ENCODE measurements around the gene AK4. TPM values are rescaled to one million over a fixed set of nuclear protein-coding genes. Genes with fewer than 3 reads are reported as not detected.

Gene AK4
- total and polyA plus RNA-seq, 4 donors: 5.2 to 73.7 (median 38.3) TPM

GRCh38 chr1:65148548-65149350 is 746 bp downstream of the AK4 start:
- 0% methylated on average over 49 to 73 of the region's 73 CpGs for WGBS, 2 donors

DNA sequence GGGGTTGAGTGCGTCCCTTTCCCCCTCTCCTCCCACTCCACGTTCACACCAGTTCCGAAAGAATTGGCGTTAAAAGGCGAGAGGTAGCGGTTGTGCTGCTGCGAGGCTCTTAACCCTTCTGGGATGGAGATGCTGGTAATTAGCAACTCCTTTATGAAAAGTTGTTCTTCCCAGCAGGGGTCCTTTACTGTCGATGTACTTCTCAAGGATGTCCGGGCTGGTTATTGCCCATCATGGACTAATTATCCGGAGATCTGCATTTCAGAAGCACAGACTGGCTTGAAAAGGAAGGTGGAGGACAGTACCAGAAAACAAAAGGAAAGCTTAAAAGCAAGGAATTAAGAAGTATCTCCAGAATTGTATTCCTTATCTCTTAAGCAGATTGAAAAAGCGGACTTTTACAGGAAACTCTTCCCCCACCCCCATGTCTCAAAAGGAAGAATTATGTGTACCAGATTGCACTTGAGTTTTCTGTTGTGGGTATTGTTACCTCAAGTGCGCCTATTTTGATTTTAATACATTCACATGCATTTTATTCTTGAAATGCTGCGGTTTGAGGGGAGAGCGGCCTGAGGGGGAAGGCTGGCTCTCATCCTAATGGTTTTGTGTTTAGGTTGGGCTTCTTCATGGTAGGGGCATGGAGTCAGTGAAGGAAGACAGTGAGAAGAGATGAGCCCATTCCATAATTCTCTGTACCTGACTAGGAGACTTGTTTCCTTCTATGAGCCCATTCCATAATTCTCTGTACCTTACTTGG is 1.5 kb downstream of the AK4 start:
- Histone ChIP-seq H3K27me3 (ENCODE audit: control insufficient read depth in 1 of 2, insufficient read depth in 2 of 2, low read length in 1 of 2) (no peaks in the 10 kb centered on the region), H3K9me3 (ENCODE audit: control insufficient read depth, low read length) (no peaks in the 10 kb centered on the region), H3K4me3 (ENCODE audit: low read length in 2 of 2) (peak overlapping the region; percentile 58 to 65), H3K4me1 (ENCODE audit: control insufficient read depth in 1 of 2, insufficient read depth in 2 of 2, low read length in 2 of 2) (no peaks in the 10 kb centered on the region), H3K36me3 (ENCODE audit: control insufficient read depth in 1 of 2, insufficient read depth in 2 of 2, low read length in 1 of 2) (no peaks in the 10 kb centered on the region), H3K27ac (ENCODE audit: low read depth in 1 of 2, low read length in 2 of 2) (peak overlapping the region; percentile 15 to 54)
- 33 to 34% methylated on average over 14 of the region's 14 CpGs for WGBS, 2 donors
- DNase-seq (no peak), ATAC-seq (ENCODE audit: low FRiP score) (peak; percentile 2)
- intact Hi-C loops (cut with DNase I): loop anchor here (5.0 kb wide), 1 partner anchor 58 kb away; no protein-coding TSS in a partner anchor

More at GRCh38 chr1:65148548-65149350, 746 bp downstream of the AK4 start:
- Histone ChIP-seq H3K27ac (ENCODE audit: low read depth in 1 of 2, low read length in 2 of 2) (peak overlapping the region; percentile 15 to 54), H3K36me3 (ENCODE audit: control insufficient read depth in 1 of 2, insufficient read depth in 2 of 2, low read length in 1 of 2) (no peaks in the 10 kb centered on the region), H3K9me3 (ENCODE audit: control insufficient read depth, low read length) (no peaks in the 10 kb centered on the region), H3K27me3 (ENCODE audit: control insufficient read depth in 1 of 2, insufficient read depth in 2 of 2, low read length in 1 of 2) (no peaks in the 10 kb centered on the region), H3K4me1 (ENCODE audit: control insufficient read depth in 1 of 2, insufficient read depth in 2 of 2, low read length in 2 of 2) (no peaks in the 10 kb centered on the region), H3K4me3 (ENCODE audit: low read length in 2 of 2) (peak overlapping the region; percentile 58 to 65)
- intact Hi-C loops (cut with DNase I): loop anchor here in 1 of 2 donors (5.0 kb wide), 1 partner anchor 59 kb away; no protein-coding TSS in a partner anchor
- ATAC-seq (ENCODE audit: low FRiP score) (peak; percentile 88), DNase-seq (peak; percentile 79 to 85)

DNA sequence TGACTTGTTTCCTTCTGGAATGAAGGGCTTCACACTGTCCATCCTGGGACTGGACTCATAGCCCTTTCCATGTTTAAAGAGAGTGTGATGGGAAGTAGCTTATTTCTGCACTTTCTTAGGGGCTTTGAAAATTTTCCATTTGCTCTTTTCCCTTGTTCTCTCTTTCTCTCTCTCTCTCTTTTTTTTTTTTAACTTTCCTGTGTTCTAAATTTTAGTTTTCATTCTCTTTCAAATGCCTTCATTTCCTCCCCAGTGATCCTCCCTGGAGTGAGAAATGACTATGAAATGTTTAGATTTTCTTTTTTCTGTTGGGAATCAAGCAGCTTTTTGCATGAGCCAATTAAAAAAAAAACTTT is 2.1 kb downstream of the AK4 start:
- H3K27me3 ChIP-seq (ENCODE audit: control insufficient read depth in 1 of 2, insufficient read depth in 2 of 2, low read length in 1 of 2): no peaks in the 10 kb centered on the region
- no peaks in the 10 kb centered on the region for H3K9me3 ChIP-seq (ENCODE audit: control insufficient read depth, low read length)
- no peaks in the 10 kb centered on the region for H3K4me1 ChIP-seq (ENCODE audit: control insufficient read depth in 1 of 2, insufficient read depth in 2 of 2, low read length in 2 of 2)
- intact Hi-C loops (cut with DNase I): loop anchor here in 1 of 2 donors (5.0 kb wide), 1 partner anchor 57 kb away; no protein-coding TSS in a partner anchor
- H3K4me3 ChIP-seq (ENCODE audit: low read length in 2 of 2): no peak overlapping the region
- no peaks in the 10 kb centered on the region for H3K36me3 ChIP-seq (ENCODE audit: control insufficient read depth in 1 of 2, insufficient read depth in 2 of 2, low read length in 1 of 2)
- ATAC-seq (ENCODE audit: low FRiP score) (no peak), DNase-seq (no peak)
- H3K27ac ChIP-seq (ENCODE audit: low read depth in 1 of 2, low read length in 2 of 2): no peak overlapping the region

- Histone ChIP-seq H3K27me3 (ENCODE audit: control insufficient read depth in 1 of 2, insufficient read depth in 2 of 2, low read length in 1 of 2) (no peaks in the 10 kb centered on the region), H3K27ac (ENCODE audit: low read depth in 1 of 2, low read length in 2 of 2) (no peak overlapping the region), H3K36me3 (ENCODE audit: control insufficient read depth in 1 of 2, insufficient read depth in 2 of 2, low read length in 1 of 2) (no peaks in the 10 kb centered on the region), H3K9me3 (ENCODE audit: control insufficient read depth, low read length) (no peaks in the 10 kb centered on the region), H3K4me1 (ENCODE audit: control insufficient read depth in 1 of 2, insufficient read depth in 2 of 2, low read length in 2 of 2) (no peaks in the 10 kb centered on the region), H3K4me3 (ENCODE audit: low read length in 2 of 2) (no peak overlapping the region)
- DNase-seq: no peak
- ATAC-seq (ENCODE audit: low FRiP score): no peak
- 86% methylated on average over 23 of the region's 23 CpGs for WGBS, 2 donors
- intact Hi-C loops (cut with DNase I): loop anchor here in 1 of 2 donors (5.0 kb wide), 1 partner anchor 57 kb away; no protein-coding TSS in a partner anchor
Measured at GRCh38 chr1:65150583-65151263, 2.7 kb downstream of the AK4 start.

- H3K27me3 ChIP-seq (ENCODE audit: control insufficient read depth in 1 of 2, insufficient read depth in 2 of 2, low read length in 1 of 2): no peaks in the 10 kb centered on the region
- no peaks in the 10 kb centered on the region for H3K36me3 ChIP-seq (ENCODE audit: control insufficient read depth in 1 of 2, insufficient read depth in 2 of 2, low read length in 1 of 2)
- no peaks in the 10 kb centered on the region for H3K9me3 ChIP-seq (ENCODE audit: control insufficient read depth, low read length)
- no peak for ATAC-seq (ENCODE audit: low FRiP score)
- WGBS, 2 donors: 96 to 97% methylated on average over 1 of the region's 1 CpG
- H3K27ac ChIP-seq (ENCODE audit: low read depth in 1 of 2, low read length in 2 of 2): no peak overlapping the region
- DNase-seq: no peak
- H3K4me3 ChIP-seq (ENCODE audit: low read length in 2 of 2): no peak overlapping the region
- no peaks in the 10 kb centered on the region for H3K4me1 ChIP-seq (ENCODE audit: control insufficient read depth in 1 of 2, insufficient read depth in 2 of 2, low read length in 2 of 2)
- intact Hi-C loops (cut with DNase I): loop anchor here in 1 of 2 donors (5.0 kb wide), 1 partner anchor 56 kb away; no protein-coding TSS in a partner anchor
Measured at GRCh38 chr1:65151641-65152040, 3.6 kb downstream of the AK4 start.

DNA sequence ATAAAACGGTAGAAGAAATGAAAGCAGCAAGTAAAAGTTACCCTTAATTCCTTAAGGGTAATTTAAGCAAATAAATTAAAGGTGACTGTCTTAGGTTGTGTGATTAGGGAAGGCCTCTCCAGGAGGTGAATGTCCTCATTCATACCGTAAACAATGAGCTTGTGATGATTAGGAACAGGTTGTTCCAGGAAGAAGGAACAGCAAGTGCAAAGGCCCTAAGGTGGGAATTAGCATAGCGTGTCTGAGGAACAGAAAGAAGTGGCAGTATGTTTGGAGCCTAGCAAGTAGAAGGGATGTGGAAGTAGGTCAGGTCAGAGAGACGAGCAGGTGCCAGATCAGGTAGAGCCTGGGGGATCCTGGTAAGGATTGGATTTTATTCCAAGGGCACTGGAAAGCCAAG is 5.6 kb downstream of the AK4 start:
- DNase-seq (no peak), ATAC-seq (ENCODE audit: low FRiP score) (no peak)
- Histone ChIP-seq H3K27me3 (ENCODE audit: control insufficient read depth in 1 of 2, insufficient read depth in 2 of 2, low read length in 1 of 2) (no peaks in the 10 kb centered on the region), H3K9me3 (ENCODE audit: control insufficient read depth, low read length) (no peaks in the 10 kb centered on the region), H3K36me3 (ENCODE audit: control insufficient read depth in 1 of 2, insufficient read depth in 2 of 2, low read length in 1 of 2) (no peaks in the 10 kb centered on the region), H3K4me1 (ENCODE audit: control insufficient read depth in 1 of 2, insufficient read depth in 2 of 2, low read length in 2 of 2) (no peaks in the 10 kb centered on the region), H3K27ac (ENCODE audit: low read depth in 1 of 2, low read length in 2 of 2) (no peak overlapping the region), H3K4me3 (ENCODE audit: low read length in 2 of 2) (no peak overlapping the region)
- intact Hi-C loops (cut with DNase I): loop anchor here in 1 of 2 donors (5.0 kb wide), 1 partner anchor 54 kb away; no protein-coding TSS in a partner anchor
- WGBS, 2 donors: 94 to 97% methylated on average over 4 of the region's 4 CpGs

- Histone ChIP-seq H3K4me3 (ENCODE audit: low read length in 2 of 2) (no peak overlapping the region), H3K36me3 (ENCODE audit: control insufficient read depth in 1 of 2, insufficient read depth in 2 of 2, low read length in 1 of 2) (no peaks in the 10 kb centered on the region), H3K4me1 (ENCODE audit: control insufficient read depth in 1 of 2, insufficient read depth in 2 of 2, low read length in 2 of 2) (no peaks in the 10 kb centered on the region), H3K27me3 (ENCODE audit: control insufficient read depth in 1 of 2, insufficient read depth in 2 of 2, low read length in 1 of 2) (no peaks in the 10 kb centered on the region), H3K9me3 (ENCODE audit: control insufficient read depth, low read length) (no peaks in the 10 kb centered on the region), H3K27ac (ENCODE audit: low read depth in 1 of 2, low read length in 2 of 2) (no peak overlapping the region)
- intact Hi-C loops (cut with DNase I): no loop called here
- no peak for ATAC-seq (ENCODE audit: low FRiP score)
- WGBS, 2 donors: 68 to 79% methylated on average over 2 of the region's 2 CpGs
- no peak for DNase-seq
Measured at GRCh38 chr1:65156910-65157545, 9.0 kb downstream of the AK4 start.

GRCh38 chr1:65157546-65157941 is 9.5 kb downstream of the AK4 start:
- Histone ChIP-seq H3K36me3 (ENCODE audit: control insufficient read depth in 1 of 2, insufficient read depth in 2 of 2, low read length in 1 of 2) (no peaks in the 10 kb centered on the region), H3K27ac (ENCODE audit: low read depth in 1 of 2, low read length in 2 of 2) (no peak overlapping the region), H3K4me1 (ENCODE audit: control insufficient read depth in 1 of 2, insufficient read depth in 2 of 2, low read length in 2 of 2) (no peaks in the 10 kb centered on the region), H3K4me3 (ENCODE audit: low read length in 2 of 2) (no peak overlapping the region), H3K9me3 (ENCODE audit: control insufficient read depth, low read length) (no peaks in the 10 kb centered on the region), H3K27me3 (ENCODE audit: control insufficient read depth in 1 of 2, insufficient read depth in 2 of 2, low read length in 1 of 2) (no peaks in the 10 kb centered on the region)
- ATAC-seq (ENCODE audit: low FRiP score) (no peak), DNase-seq (no peak)
- intact Hi-C loops (cut with DNase I): no loop called here
- 91 to 94% methylated on average over 4 of the region's 4 CpGs for WGBS, 2 donors

All from aorta (tissue), 5 donors.